ENCODE measurements around the gene MED29.

Gene MED29

GRCh38 chr19:39412100-39412866, 21.1 kb downstream of the MED29 start, which contains the start of gene PLEKHG2:
Gene PLEKHG2, plus strand, starts transcription at chr19:39412669. Its CDS starts 1,418 bp downstream, at chr19:39414087.
- DNase-seq: peak; percentile 99 to 100

- DNase-seq: no peak
Measured at GRCh38 chr19:39412867-39413271, 21.7 kb downstream of the MED29 start.

GRCh38 chr19:39413272-39413910, 22.2 kb downstream of the MED29 start:
- no peak for DNase-seq

- DNase-seq: no peak
Measured at GRCh38 chr19:39413911-39414608, 22.9 kb downstream of the MED29 start.

- no peak for DNase-seq
Measured at GRCh38 chr19:39415111-39416046, 24.2 kb downstream of the MED29 start.

GRCh38 chr19:39416152-39417120, 25.3 kb downstream of the MED29 start:
- no peak for DNase-seq

- no peak for DNase-seq
Measured at GRCh38 chr19:39417463-39418181, 26.4 kb downstream of the MED29 start.

- no peak for DNase-seq
Measured at GRCh38 chr19:39419003-39419402, 27.8 kb downstream of the MED29 start.

GRCh38 chr19:39420769-39421168, 29.6 kb downstream of the MED29 start:
- no peak for DNase-seq

- DNase-seq: no peak
Measured at GRCh38 chr19:39422020-39422419, 30.8 kb downstream of the MED29 start.

GRCh38 chr19:39423258-39424086, 32.3 kb downstream of the MED29 start:
- DNase-seq: no peak

GRCh38 chr19:39424934-39425333, 33.8 kb downstream of the MED29 start:
- DNase-seq: no peak

- no peak for DNase-seq
Measured at GRCh38 chr19:39425744-39426143, 34.6 kb downstream of the MED29 start.

GRCh38 chr19:39426170-39426569, 35.0 kb downstream of the MED29 start:
- DNase-seq: no peak

- DNase-seq: no peak
Measured at GRCh38 chr19:39427707-39428106, 36.5 kb downstream of the MED29 start.

- DNase-seq: no peak
Measured at GRCh38 chr19:39428283-39429112, 37.3 kb downstream of the MED29 start.

- peak; percentile 90 to 92 for DNase-seq
Measured at GRCh38 chr19:39430675-39431593, 39.8 kb downstream of the MED29 start.

GRCh38 chr19:39432677-39433025, 41.5 kb downstream of the MED29 start:
- no peak for DNase-seq

All from inflammatory macrophage treated with lipopolysaccharide for 1 hour (primary cell).